NCI-H345 treated with DMSO at 0.1 percent for 48 hours (cell line): Measurements from ENCODE around the gene P3R3URF.
"Not testable (repeated sequence)": the region's sequence is repeated elsewhere in the genome, so short reads cannot be mapped to it uniquely, and the experiment has no call there.

Source experiments
- DNase-seq: peaks from one replicate; lab custom pipeline; 2025; ENCODE audit not compliant: unreplicated experiment; lab: John Stamatoyannopoulos, UW

The P3R3URF gene

GRCh38 chr1:46176211-46176865 is at the start of gene P3R3URF:
Gene P3R3URF (minus strand): TSS chr1:46176488. CDS start chr1:46176471, 17 bp downstream.
- no peak for DNase-seq

GRCh38 chr1:46224966-46225365 is 48.7 kb upstream of the P3R3URF start:
- no peak for DNase-seq

- DNase-seq = peak; percentile 62
Observed at GRCh38 chr1:46223472-46223943, 47.2 kb upstream of the P3R3URF start.

- DNase-seq = not testable (repeated sequence)
Observed at GRCh38 chr1:46223055-46223454, 46.8 kb upstream of the P3R3URF start.

- no peak for DNase-seq
Observed at GRCh38 chr1:46221749-46222148, 45.5 kb upstream of the P3R3URF start.

- no peak for DNase-seq
Observed at GRCh38 chr1:46220808-46221207, 44.5 kb upstream of the P3R3URF start.

- no peak for DNase-seq
Observed at GRCh38 chr1:46219551-46220520, 43.5 kb upstream of the P3R3URF start.

GRCh38 chr1:46218443-46218842 is 42.2 kb upstream of the P3R3URF start:
- DNase-seq = peak; percentile 99

GRCh38 chr1:46215504-46215903 is 39.2 kb upstream of the P3R3URF start:
- DNase-seq = no peak

GRCh38 chr1:46211051-46211450 is 34.8 kb upstream of the P3R3URF start:
- no peak for DNase-seq

GRCh38 chr1:46210561-46210960 is 34.3 kb upstream of the P3R3URF start:
- no peak for DNase-seq

- DNase-seq = no peak
Observed at GRCh38 chr1:46206399-46206798, 30.1 kb upstream of the P3R3URF start.

- DNase-seq = no peak
Observed at GRCh38 chr1:46205791-46206190, 29.5 kb upstream of the P3R3URF start.

- no peak for DNase-seq
Observed at GRCh38 chr1:46205141-46205540, 28.9 kb upstream of the P3R3URF start.

- DNase-seq = no peak
Observed at GRCh38 chr1:46204406-46204742, 28.1 kb upstream of the P3R3URF start.

- DNase-seq = peak; percentile 15
Observed at GRCh38 chr1:46203738-46204405, 27.6 kb upstream of the P3R3URF start.

GRCh38 chr1:46199233-46199749 is 23.0 kb upstream of the P3R3URF start:
- no peak for DNase-seq

GRCh38 chr1:46197964-46198811 is 21.9 kb upstream of the P3R3URF start, which contains the start of gene POMGNT1:
Gene POMGNT1 (minus strand): TSS chr1:46198434. CDS start chr1:46197821, 613 bp downstream.
- no peak for DNase-seq

GRCh38 chr1:46197560-46197963 is 21.3 kb upstream of the P3R3URF start:
- DNase-seq = no peak

- no peak for DNase-seq
Observed at GRCh38 chr1:46196609-46197008, 20.3 kb upstream of the P3R3URF start.
